Measurements from ENCODE around the gene CCDC149.

The CCDC149 gene

GRCh38 chr4:24772061-24772705, 140.7 kb downstream of the CCDC149 start:
- DNase-seq (ENCODE audit: low spot score in 2 of 2) = no peak
- no peak overlapping the region for H3K4me3 Mint-ChIP-seq
- no peaks in the 10 kb centered on the region for H3K4me1 Mint-ChIP-seq
- H3K27ac Mint-ChIP-seq = no peak overlapping the region
- peaks cover 4% of the 10 kb centered on the region for H3K9me3 Mint-ChIP-seq
- no peaks in the 10 kb centered on the region for H3K27me3 Mint-ChIP-seq
- ATAC-seq (ENCODE audit: low read depth) = no peak
- no peaks in the 10 kb centered on the region for H3K36me3 Mint-ChIP-seq

- H3K9me3 Mint-ChIP-seq = peaks cover 5% of the 10 kb centered on the region
- H3K36me3 Mint-ChIP-seq = no peaks in the 10 kb centered on the region
- DNase-seq (ENCODE audit: low spot score in 2 of 2) = no peak
- no peak overlapping the region for H3K27ac Mint-ChIP-seq
- peaks cover under 1% of the 10 kb centered on the region for H3K27me3 Mint-ChIP-seq
- H3K4me1 Mint-ChIP-seq = no peaks in the 10 kb centered on the region
- no peak for ATAC-seq (ENCODE audit: low read depth)
- H3K4me3 Mint-ChIP-seq = no peak overlapping the region
These were observed 141.6 kb downstream of the CCDC149 start for GRCh38 chr4:24771241-24771640.

- no peaks in the 10 kb centered on the region for H3K36me3 Mint-ChIP-seq
These were observed 142.2 kb downstream of the CCDC149 start for GRCh38 chr4:24770667-24771066.

GRCh38 chr4:24770032-24770584, 142.7 kb downstream of the CCDC149 start:
- H3K4me1 Mint-ChIP-seq = no peaks in the 10 kb centered on the region
- no peak for DNase-seq (ENCODE audit: low spot score in 2 of 2)
- peaks cover 4% of the 10 kb centered on the region for H3K27me3 Mint-ChIP-seq
- peaks cover 7% of the 10 kb centered on the region for H3K9me3 Mint-ChIP-seq
- ATAC-seq (ENCODE audit: low read depth) = no peak
- H3K36me3 Mint-ChIP-seq = no peaks in the 10 kb centered on the region
- H3K27ac Mint-ChIP-seq = no peak overlapping the region
- H3K4me3 Mint-ChIP-seq = no peak overlapping the region

More at GRCh38 chr4:24770667-24771066, 142.2 kb downstream of the CCDC149 start:
- H3K27ac Mint-ChIP-seq = no peak overlapping the region
- no peak for DNase-seq (ENCODE audit: low spot score in 2 of 2)
- no peak overlapping the region for H3K4me3 Mint-ChIP-seq
- no peak for ATAC-seq (ENCODE audit: low read depth)
- peaks cover 5% of the 10 kb centered on the region for H3K9me3 Mint-ChIP-seq
- peaks cover 1% of the 10 kb centered on the region for H3K27me3 Mint-ChIP-seq
- no peaks in the 10 kb centered on the region for H3K4me1 Mint-ChIP-seq

- Mint-ChIP-seq H3K9me3 (peaks cover 7% of the 10 kb centered on the region), H3K4me3 (no peak overlapping the region), H3K4me1 (no peaks in the 10 kb centered on the region), H3K27me3 (peaks cover 4% of the 10 kb centered on the region), H3K27ac (no peak overlapping the region), H3K36me3 (no peaks in the 10 kb centered on the region)
- DNase-seq (ENCODE audit: low spot score in 2 of 2) = no peak
- no peak for ATAC-seq (ENCODE audit: low read depth)
These were observed 143.3 kb downstream of the CCDC149 start for GRCh38 chr4:24769571-24769970.

- no peak overlapping the region for H3K27ac Mint-ChIP-seq
- no peaks in the 10 kb centered on the region for H3K4me1 Mint-ChIP-seq
- peaks cover 6% of the 10 kb centered on the region for H3K27me3 Mint-ChIP-seq
- no peak for DNase-seq (ENCODE audit: low spot score in 2 of 2)
- ATAC-seq (ENCODE audit: low read depth) = no peak
- no peaks in the 10 kb centered on the region for H3K36me3 Mint-ChIP-seq
- H3K9me3 Mint-ChIP-seq = peaks cover 7% of the 10 kb centered on the region
- no peak overlapping the region for H3K4me3 Mint-ChIP-seq
These were observed 144.2 kb downstream of the CCDC149 start for GRCh38 chr4:24768604-24769003.

GRCh38 chr4:24768006-24768405, 144.8 kb downstream of the CCDC149 start:
- no peaks in the 10 kb centered on the region for H3K4me1 Mint-ChIP-seq
- H3K27ac Mint-ChIP-seq = no peak overlapping the region
- H3K9me3 Mint-ChIP-seq = peaks cover 7% of the 10 kb centered on the region
- ATAC-seq (ENCODE audit: low read depth) (no peak), DNase-seq (ENCODE audit: low spot score in 2 of 2) (no peak)
- H3K27me3 Mint-ChIP-seq = peaks cover 6% of the 10 kb centered on the region
- no peak overlapping the region for H3K4me3 Mint-ChIP-seq
- no peaks in the 10 kb centered on the region for H3K36me3 Mint-ChIP-seq

GRCh38 chr4:24765376-24765988, 147.4 kb downstream of the CCDC149 start:
- Mint-ChIP-seq H3K4me3 (no peak overlapping the region), H3K4me1 (no peaks in the 10 kb centered on the region), H3K27me3 (peaks cover 6% of the 10 kb centered on the region), H3K36me3 (no peaks in the 10 kb centered on the region), H3K9me3 (peaks cover 6% of the 10 kb centered on the region), H3K27ac (no peak overlapping the region)
- ATAC-seq (ENCODE audit: low read depth) = no peak
- no peak for DNase-seq (ENCODE audit: low spot score in 2 of 2)

- H3K36me3 Mint-ChIP-seq = no peaks in the 10 kb centered on the region
- H3K27me3 Mint-ChIP-seq = peaks cover 9% of the 10 kb centered on the region
- ATAC-seq (ENCODE audit: low read depth) (no peak), DNase-seq (ENCODE audit: low spot score in 2 of 2) (no peak)
- H3K9me3 Mint-ChIP-seq = peaks cover 6% of the 10 kb centered on the region
- no peaks in the 10 kb centered on the region for H3K4me1 Mint-ChIP-seq
- H3K27ac Mint-ChIP-seq = no peak overlapping the region
- no peak overlapping the region for H3K4me3 Mint-ChIP-seq
These were observed 148.5 kb downstream of the CCDC149 start for GRCh38 chr4:24764345-24764744.

- H3K27me3 Mint-ChIP-seq = peaks cover 9% of the 10 kb centered on the region
- H3K9me3 Mint-ChIP-seq = peaks cover 4% of the 10 kb centered on the region
- DNase-seq (ENCODE audit: low spot score in 2 of 2) (no peak), ATAC-seq (ENCODE audit: low read depth) (no peak)
- no peaks in the 10 kb centered on the region for H3K4me1 Mint-ChIP-seq
- no peak overlapping the region for H3K27ac Mint-ChIP-seq
- no peaks in the 10 kb centered on the region for H3K36me3 Mint-ChIP-seq
- H3K4me3 Mint-ChIP-seq = no peak overlapping the region
These were observed 149.1 kb downstream of the CCDC149 start for GRCh38 chr4:24763631-24764297.

All from memory B cell (primary cell).